Measurements from ENCODE around the gene GP9.

GP9 gene

DNA sequence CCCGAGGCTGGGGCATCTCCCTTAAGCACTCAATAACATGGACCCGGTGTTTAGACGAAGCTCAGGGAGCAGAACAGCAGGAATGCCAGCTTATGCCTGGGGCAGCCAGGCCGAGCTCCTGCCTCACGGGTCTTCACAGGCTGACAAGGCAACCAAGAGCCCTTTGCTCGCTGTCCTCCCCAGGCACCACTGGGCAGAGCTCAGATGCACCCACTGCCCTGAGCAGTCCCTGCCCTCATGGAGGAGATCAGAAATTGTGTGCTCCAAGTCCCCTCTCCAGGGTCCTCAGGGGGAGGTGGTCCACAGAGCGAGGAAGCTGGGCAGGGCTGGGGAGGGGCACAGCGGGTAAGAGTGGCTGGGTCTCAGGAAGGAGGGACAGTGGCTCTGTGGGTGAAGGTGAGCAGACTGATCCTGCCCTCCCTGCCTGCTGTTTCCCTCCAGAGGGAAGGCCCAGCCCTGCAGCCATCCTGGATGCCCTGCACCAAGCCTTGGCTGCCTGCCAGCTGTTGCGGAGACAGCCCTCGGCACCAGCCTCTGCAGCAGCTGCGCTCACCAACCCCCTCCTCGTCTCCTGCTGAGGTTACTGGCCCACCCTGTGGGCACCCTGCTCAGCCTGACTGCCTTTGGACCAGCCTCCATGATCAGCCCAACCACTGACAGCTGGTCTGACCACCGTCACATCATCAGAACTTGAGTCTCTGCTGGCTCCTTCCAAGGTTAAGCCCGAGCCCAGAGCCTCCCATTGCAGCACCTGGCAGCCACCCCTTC, 21.1 kb upstream of the GP9 start:
- no peaks in the 10 kb centered on the region for H3K79me2 ChIP-seq (ENCODE audit: low read length)
- H3K36me3 ChIP-seq (replicated peaks; ENCODE audit: low read depth, low read length): no peaks in the 10 kb centered on the region
- H3K9ac ChIP-seq (ENCODE audit: low read length): no peak overlapping the region
- H4K20me1 ChIP-seq (ENCODE audit: insufficient read depth, low read length): no peaks in the 10 kb centered on the region
- H3K27me3 ChIP-seq (ENCODE audit: low read depth, low read length): peaks cover 12% of the 10 kb centered on the region; the same call in 1 of the 2 replicates
- no peaks in the 10 kb centered on the region for H3K4me1 ChIP-seq (ENCODE audit: low read length)
- peaks cover 3% of the 10 kb centered on the region; the same call in 1 of the 2 replicates for H3K9me3 ChIP-seq (ENCODE audit: insufficient read depth, low read length)
- no peak overlapping the region for H2AFZ ChIP-seq (ENCODE audit: low read depth, low read length)
- no peak overlapping the region for H3K4me3 ChIP-seq (ENCODE audit: low read length)
- TF ChIP-seq EZH2phosphoT487 (IDR thresholded peaks at IDR 0.05; ENCODE audit: low read depth): no peak
- TF ChIP-seq, protein P1, sequence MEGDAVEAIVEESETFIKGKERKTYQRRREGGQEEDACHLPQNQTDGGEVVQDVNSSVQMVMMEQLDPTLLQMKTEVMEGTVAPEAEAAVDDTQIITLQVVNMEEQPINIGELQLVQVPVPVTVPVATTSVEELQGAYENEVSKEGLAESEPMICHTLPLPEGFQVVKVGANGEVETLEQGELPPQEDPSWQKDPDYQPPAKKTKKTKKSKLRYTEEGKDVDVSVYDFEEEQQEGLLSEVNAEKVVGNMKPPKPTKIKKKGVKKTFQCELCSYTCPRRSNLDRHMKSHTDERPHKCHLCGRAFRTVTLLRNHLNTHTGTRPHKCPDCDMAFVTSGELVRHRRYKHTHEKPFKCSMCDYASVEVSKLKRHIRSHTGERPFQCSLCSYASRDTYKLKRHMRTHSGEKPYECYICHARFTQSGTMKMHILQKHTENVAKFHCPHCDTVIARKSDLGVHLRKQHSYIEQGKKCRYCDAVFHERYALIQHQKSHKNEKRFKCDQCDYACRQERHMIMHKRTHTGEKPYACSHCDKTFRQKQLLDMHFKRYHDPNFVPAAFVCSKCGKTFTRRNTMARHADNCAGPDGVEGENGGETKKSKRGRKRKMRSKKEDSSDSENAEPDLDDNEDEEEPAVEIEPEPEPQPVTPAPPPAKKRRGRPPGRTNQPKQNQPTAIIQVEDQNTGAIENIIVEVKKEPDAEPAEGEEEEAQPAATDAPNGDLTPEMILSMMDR (IDR thresholded peaks at IDR 0.05; ENCODE audit: low read depth, low read length): no peak
- H3K4me2 ChIP-seq (ENCODE audit: low read length): no peak overlapping the region
- no peak overlapping the region for H3K27ac ChIP-seq (ENCODE audit: low read length)

- no peak overlapping the region for H3K4me3 ChIP-seq (ENCODE audit: low read length)
- no peak overlapping the region for H2AFZ ChIP-seq (ENCODE audit: low read depth, low read length)
- peaks cover 3% of the 10 kb centered on the region; the same call in 1 of the 2 replicates for H3K9me3 ChIP-seq (ENCODE audit: insufficient read depth, low read length)
- H3K27me3 ChIP-seq (ENCODE audit: low read depth, low read length): peaks cover 12% of the 10 kb centered on the region; the same call in 1 of the 2 replicates
- H3K4me1 ChIP-seq (ENCODE audit: low read length): no peaks in the 10 kb centered on the region
- TF ChIP-seq EZH2phosphoT487 (IDR thresholded peaks at IDR 0.05; ENCODE audit: low read depth): no peak
- TF ChIP-seq, protein P1 (IDR thresholded peaks at IDR 0.05; ENCODE audit: low read depth, low read length): no peak
- no peak overlapping the region for H3K27ac ChIP-seq (ENCODE audit: low read length)
- no peak overlapping the region for H3K9ac ChIP-seq (ENCODE audit: low read length)
- no peaks in the 10 kb centered on the region for H3K36me3 ChIP-seq (replicated peaks; ENCODE audit: low read depth, low read length)
- no peaks in the 10 kb centered on the region for H4K20me1 ChIP-seq (ENCODE audit: insufficient read depth, low read length)
- H3K79me2 ChIP-seq (ENCODE audit: low read length): no peaks in the 10 kb centered on the region
- no peak overlapping the region for H3K4me2 ChIP-seq (ENCODE audit: low read length)
These were observed 20.6 kb upstream of the GP9 start for GRCh38 chr3:129040039-129040336.

DNA sequence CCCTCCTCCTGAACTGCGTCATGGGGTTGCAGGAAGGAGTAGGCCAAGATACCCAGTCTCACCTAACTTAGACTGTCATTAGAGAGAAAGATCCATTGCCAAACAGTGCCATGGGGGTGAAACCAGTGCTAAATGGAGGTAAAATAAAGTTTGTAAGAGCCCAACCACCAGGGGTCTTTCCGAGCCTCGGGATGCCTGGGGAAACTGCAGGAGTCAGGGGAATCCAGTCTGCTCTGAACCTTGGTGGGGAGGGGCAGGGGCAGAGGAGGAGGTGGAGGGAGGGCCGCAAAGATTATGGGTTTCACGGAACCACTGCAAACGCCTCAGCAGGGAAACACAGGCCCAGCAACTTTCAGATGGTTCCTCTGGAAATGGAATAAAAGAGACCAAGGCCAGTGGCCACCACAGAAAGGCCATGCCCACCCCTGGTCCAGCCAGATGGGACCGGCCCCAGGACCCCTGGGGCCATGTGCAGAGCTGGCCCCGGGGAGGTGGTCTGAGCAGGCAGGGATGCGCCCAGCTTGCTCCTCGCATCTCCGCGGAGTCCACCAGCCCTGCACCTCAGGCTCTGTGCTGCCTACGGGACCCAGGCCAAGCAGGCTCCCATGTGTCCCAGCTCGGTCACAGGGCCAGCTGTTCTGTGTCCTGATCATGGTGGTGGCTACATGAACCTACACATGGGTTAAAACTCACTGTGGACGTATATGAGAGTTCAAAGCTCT, 19.8 kb upstream of the GP9 start:
- TF ChIP-seq, protein P1 (IDR thresholded peaks at IDR 0.05; ENCODE audit: low read depth, low read length): no peak
- no peak for TF ChIP-seq EZH2phosphoT487 (IDR thresholded peaks at IDR 0.05; ENCODE audit: low read depth)
- H3K9ac ChIP-seq (ENCODE audit: low read length): no peak overlapping the region
- no peak overlapping the region for H3K4me2 ChIP-seq (ENCODE audit: low read length)

DNA sequence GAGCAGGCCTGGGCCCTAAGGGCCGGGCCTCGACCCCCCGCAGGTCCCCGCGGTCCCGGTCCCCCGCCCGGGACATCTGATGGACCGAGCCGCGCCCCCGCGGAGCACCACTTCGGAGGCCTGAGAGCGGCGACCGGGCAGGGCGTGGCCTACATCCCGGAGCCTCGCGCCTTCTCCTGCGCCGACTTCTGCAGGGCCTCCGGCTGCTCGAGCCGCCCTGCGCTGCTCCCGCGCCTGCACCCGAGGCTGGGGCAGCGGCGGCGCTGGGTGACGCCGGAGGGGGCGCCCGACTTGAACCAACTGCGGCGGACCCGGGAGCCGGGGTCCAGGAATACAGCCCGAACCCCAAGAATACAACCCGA, 14.9 kb upstream of the GP9 start:
- TF ChIP-seq EZH2phosphoT487 (IDR thresholded peaks at IDR 0.05; ENCODE audit: low read depth): no peak
- TF ChIP-seq, protein P1 (IDR thresholded peaks at IDR 0.05; ENCODE audit: low read depth, low read length): no peak
- H3K9me3 ChIP-seq (ENCODE audit: insufficient read depth, low read length): peaks cover 3% of the 10 kb centered on the region; the same call in 1 of the 2 replicates
- peaks cover 12% of the 10 kb centered on the region; the same call in 1 of the 2 replicates for H3K27me3 ChIP-seq (ENCODE audit: low read depth, low read length)
- no peak overlapping the region for H3K27ac ChIP-seq (ENCODE audit: low read length)
- no peak overlapping the region for H3K9ac ChIP-seq (ENCODE audit: low read length)
- H4K20me1 ChIP-seq (ENCODE audit: insufficient read depth, low read length): no peaks in the 10 kb centered on the region
- H3K79me2 ChIP-seq (ENCODE audit: low read length): no peaks in the 10 kb centered on the region
- no peaks in the 10 kb centered on the region for H3K4me1 ChIP-seq (ENCODE audit: low read length)
- H2AFZ ChIP-seq (ENCODE audit: low read depth, low read length): no peak overlapping the region
- no peaks in the 10 kb centered on the region for H3K36me3 ChIP-seq (replicated peaks; ENCODE audit: low read depth, low read length)
- H3K4me3 ChIP-seq (ENCODE audit: low read length): no peak overlapping the region
- no peak overlapping the region for H3K4me2 ChIP-seq (ENCODE audit: low read length)

More for the DNA sequence above, 19.8 kb upstream of the GP9 start:
- no peak overlapping the region for H3K27ac ChIP-seq (ENCODE audit: low read length)
- no peak overlapping the region for H3K4me3 ChIP-seq (ENCODE audit: low read length)
- H3K79me2 ChIP-seq (ENCODE audit: low read length): no peaks in the 10 kb centered on the region
- peaks cover 3% of the 10 kb centered on the region; the same call in 1 of the 2 replicates for H3K9me3 ChIP-seq (ENCODE audit: insufficient read depth, low read length)
- H3K36me3 ChIP-seq (replicated peaks; ENCODE audit: low read depth, low read length): no peaks in the 10 kb centered on the region
- no peak overlapping the region for H2AFZ ChIP-seq (ENCODE audit: low read depth, low read length)
- no peaks in the 10 kb centered on the region for H3K4me1 ChIP-seq (ENCODE audit: low read length)
- peaks cover 12% of the 10 kb centered on the region; the same call in 1 of the 2 replicates for H3K27me3 ChIP-seq (ENCODE audit: low read depth, low read length)
- no peaks in the 10 kb centered on the region for H4K20me1 ChIP-seq (ENCODE audit: insufficient read depth, low read length)

Data from OCI-LY3 (cell line).